ENCODE results near the gene CBR3.

CBR3 gene

DNA sequence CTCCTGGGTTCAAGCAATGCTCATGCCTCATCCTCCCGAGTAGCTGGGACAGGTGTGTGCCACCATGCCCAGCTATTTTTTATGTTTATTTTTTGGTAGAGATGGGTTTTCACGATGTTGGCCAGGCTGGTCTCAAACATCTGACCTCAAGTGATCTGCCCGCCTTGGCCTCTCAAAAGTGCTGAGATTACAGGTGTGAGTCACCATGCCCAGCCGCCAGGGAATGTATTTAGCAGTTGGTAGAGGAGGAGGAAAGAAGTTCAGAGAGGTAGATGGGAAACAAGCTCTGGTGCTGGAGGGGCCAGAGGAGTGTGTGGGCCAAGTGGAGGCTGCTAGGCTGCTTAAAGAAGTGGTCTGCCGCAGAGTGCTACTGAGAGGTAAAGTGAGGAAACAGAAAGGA is 27.8 kb downstream of the CBR3 start:
- no peak for TF ChIP-seq CTCF (conservative IDR thresholded peaks at IDR 0.05; ENCODE audit: low read length)
- no peak for TF ChIP-seq EZH2phosphoT487 (IDR thresholded peaks at IDR 0.05; ENCODE audit: borderline replicate concordance)
- Histone ChIP-seq H3K27me3 (ENCODE audit: insufficient read depth, low read length, poor library complexity, severe bottlenecking) (no peaks in the 10 kb centered on the region), H4K20me1 (ENCODE audit: insufficient read depth, low read length, poor library complexity, severe bottlenecking) (no peaks in the 10 kb centered on the region), H3K4me2 (ENCODE audit: low read depth, low read length, poor library complexity, severe bottlenecking) (no peak overlapping the region), H3F3A (ENCODE audit: low read depth) (0 out of 2 replicates have a peak, but pooled peaks cover 3% of the 10 kb centered on the region), H3K9me2 (replicated peaks; ENCODE audit: low read depth, low read length) (no peaks in the 10 kb centered on the region), H3K9ac (ENCODE audit: low read depth, low read length, poor library complexity, severe bottlenecking) (no peak overlapping the region), H3K79me2 (ENCODE audit: insufficient read depth, low read length) (peaks cover 10% of the 10 kb centered on the region; the same call in 1 of the 2 replicates), H3K4me3 (ENCODE audit: low read length, poor library complexity, severe bottlenecking) (no peak overlapping the region), H3K9me3 (ENCODE audit: insufficient read depth, low read depth, low read length) (no peaks in the 10 kb centered on the region), H3K4me1 (ENCODE audit: insufficient read depth, low read length, poor library complexity, severe bottlenecking) (peaks cover 13% of the 10 kb centered on the region), H2AFZ (ENCODE audit: low read length) (no peak overlapping the region), H3K36me3 (ENCODE audit: insufficient read depth, low read length) (no peaks in the 10 kb centered on the region)

GRCh38 chr21:36163750-36164741 is 29.2 kb downstream of the CBR3 start:
- H3K79me2 ChIP-seq (ENCODE audit: insufficient read depth, low read length): peaks cover 4% of the 10 kb centered on the region; the same call in 1 of the 2 replicates
- H3K4me3 ChIP-seq (ENCODE audit: low read length, poor library complexity, severe bottlenecking): no peak overlapping the region
- peak overlapping the region; percentile 4 for H3K4me2 ChIP-seq (ENCODE audit: low read depth, low read length, poor library complexity, severe bottlenecking)
- H3K9me2 ChIP-seq (replicated peaks; ENCODE audit: low read depth, low read length): no peaks in the 10 kb centered on the region
- H3K9ac ChIP-seq (ENCODE audit: low read depth, low read length, poor library complexity, severe bottlenecking): no peak overlapping the region
- H3K4me1 ChIP-seq (ENCODE audit: insufficient read depth, low read length, poor library complexity, severe bottlenecking): peaks cover 13% of the 10 kb centered on the region
- no peaks in the 10 kb centered on the region for H4K20me1 ChIP-seq (ENCODE audit: insufficient read depth, low read length, poor library complexity, severe bottlenecking)
- no peaks in the 10 kb centered on the region for H3K27me3 ChIP-seq (ENCODE audit: insufficient read depth, low read length, poor library complexity, severe bottlenecking)
- H3K9me3 ChIP-seq (ENCODE audit: insufficient read depth, low read depth, low read length): no peaks in the 10 kb centered on the region
- no peak for TF ChIP-seq CTCF (conservative IDR thresholded peaks at IDR 0.05; ENCODE audit: low read length)
- TF ChIP-seq EZH2phosphoT487 (IDR thresholded peaks at IDR 0.05; ENCODE audit: borderline replicate concordance): no peak
- H3K36me3 ChIP-seq (ENCODE audit: insufficient read depth, low read length): peaks cover 1% of the 10 kb centered on the region; the same call in 1 of the 2 replicates
- H2AFZ ChIP-seq (ENCODE audit: low read length): no peak overlapping the region
- 0 out of 2 replicates have a peak, but pooled peaks cover 3% of the 10 kb centered on the region for H3F3A ChIP-seq (ENCODE audit: low read depth)

- no peak overlapping the region for H3K9ac ChIP-seq (ENCODE audit: low read depth, low read length, poor library complexity, severe bottlenecking)
- 0 out of 2 replicates have a peak, but pooled peaks cover 3% of the 10 kb centered on the region for H3F3A ChIP-seq (ENCODE audit: low read depth)
- H3K4me3 ChIP-seq (ENCODE audit: low read length, poor library complexity, severe bottlenecking): no peak overlapping the region
- TF ChIP-seq EZH2phosphoT487 (IDR thresholded peaks at IDR 0.05; ENCODE audit: borderline replicate concordance): no peak
- TF ChIP-seq CTCF (conservative IDR thresholded peaks at IDR 0.05; ENCODE audit: low read length): no peak
- H2AFZ ChIP-seq (ENCODE audit: low read length): no peak overlapping the region
- no peaks in the 10 kb centered on the region for H4K20me1 ChIP-seq (ENCODE audit: insufficient read depth, low read length, poor library complexity, severe bottlenecking)
- H3K27me3 ChIP-seq (ENCODE audit: insufficient read depth, low read length, poor library complexity, severe bottlenecking): no peaks in the 10 kb centered on the region
- peaks cover 4% of the 10 kb centered on the region; the same call in 1 of the 2 replicates for H3K79me2 ChIP-seq (ENCODE audit: insufficient read depth, low read length)
- no peak overlapping the region for H3K4me2 ChIP-seq (ENCODE audit: low read depth, low read length, poor library complexity, severe bottlenecking)
- peaks cover 13% of the 10 kb centered on the region for H3K4me1 ChIP-seq (ENCODE audit: insufficient read depth, low read length, poor library complexity, severe bottlenecking)
- no peaks in the 10 kb centered on the region for H3K9me2 ChIP-seq (replicated peaks; ENCODE audit: low read depth, low read length)
- no peaks in the 10 kb centered on the region for H3K9me3 ChIP-seq (ENCODE audit: insufficient read depth, low read depth, low read length)
- peaks cover 6% of the 10 kb centered on the region; the same call in 1 of the 2 replicates for H3K36me3 ChIP-seq (ENCODE audit: insufficient read depth, low read length)
Observed at GRCh38 chr21:36165356-36165755, 30.5 kb downstream of the CBR3 start.

Data from Loucy (cell line).